HS-5 (cell line): ENCODE data around the gene ZKSCAN3.
"Not testable (repeated sequence)": the region's sequence is repeated elsewhere in the genome, so short reads cannot be mapped to it uniquely, and the experiment has no call there.

ENCODE experiments used
- DNase-seq: peaks from one replicate; pipeline ENCODE4 v3.0.0-alpha.2; 2012; ENCODE audit warnings: low read depth

Gene ZKSCAN3

GRCh38 chr6:28343898-28344677 lies 5.7 kb upstream of the ZKSCAN3 start:
- no peak for DNase-seq

- DNase-seq: no peak
Measured at GRCh38 chr6:28345201-28345600, 4.5 kb upstream of the ZKSCAN3 start.

GRCh38 chr6:28347119-28347518 lies 2.6 kb upstream of the ZKSCAN3 start:
- no peak for DNase-seq

DNA sequence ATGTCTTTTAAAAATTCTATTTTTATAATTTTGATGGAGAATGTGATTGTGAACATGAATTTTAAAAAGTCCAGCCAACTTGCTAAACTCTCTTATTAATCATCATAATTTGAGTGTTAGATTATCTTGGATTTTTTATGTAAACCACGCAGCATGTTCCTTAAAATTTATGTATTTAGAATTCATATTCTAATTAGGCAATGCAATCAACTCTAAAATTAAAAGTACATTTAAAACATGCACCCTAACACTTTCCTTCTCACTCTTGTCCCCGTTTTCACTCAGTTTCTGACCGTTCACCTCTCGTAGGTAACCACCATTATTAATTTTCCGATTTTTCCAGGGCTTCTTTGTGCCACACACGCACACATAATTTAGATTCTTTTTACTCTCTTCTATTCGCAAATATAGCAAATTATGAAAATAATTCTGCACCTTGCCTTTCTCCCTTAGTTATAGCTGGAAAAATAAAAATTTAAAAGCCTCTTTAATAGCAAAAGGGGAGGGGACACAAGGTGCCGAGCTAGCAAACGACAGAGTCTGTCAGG lies 329 bp upstream of the ZKSCAN3 start:
- no peak for DNase-seq

DNA sequence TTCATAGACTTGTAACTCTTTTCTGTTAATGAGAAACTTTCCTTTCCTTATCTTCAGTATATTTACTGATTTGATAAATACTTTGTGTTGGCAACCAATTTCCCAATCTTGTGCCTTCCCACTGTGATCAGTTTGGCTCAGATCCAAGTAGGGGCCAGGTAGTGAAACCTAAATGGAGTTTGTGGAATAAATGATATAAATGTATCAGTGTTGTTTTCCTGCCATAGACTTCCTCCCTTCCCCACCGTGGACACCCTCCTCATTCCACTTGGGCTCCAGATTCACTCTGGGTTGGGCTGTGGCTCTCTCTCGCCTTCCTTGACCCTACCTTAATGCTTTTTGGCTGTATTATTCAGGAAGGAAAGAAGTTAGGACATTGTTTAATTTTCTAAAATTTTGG lies 1.3 kb downstream of the ZKSCAN3 start:
- DNase-seq: no peak

DNA sequence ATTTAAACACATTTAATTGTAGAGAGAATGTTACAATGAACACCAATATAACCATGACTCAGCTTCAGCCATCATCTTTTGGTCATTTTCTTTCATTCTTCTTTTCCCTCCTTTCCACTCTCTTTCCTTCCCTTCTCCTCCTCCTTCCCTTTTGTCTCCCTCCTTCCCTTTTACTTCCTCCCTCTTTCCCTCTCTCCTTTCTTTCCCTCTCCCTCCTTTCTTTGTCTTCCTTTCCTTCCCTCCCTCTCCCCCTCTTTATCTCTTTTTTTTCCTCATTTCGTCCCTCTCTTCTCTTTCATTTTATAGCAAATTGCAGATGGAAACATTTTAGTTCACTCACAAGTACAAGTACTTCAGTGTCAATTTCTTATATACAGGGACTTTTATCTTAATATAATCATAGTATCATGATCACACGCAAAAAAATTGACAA lies 1.8 kb downstream of the ZKSCAN3 start:
- DNase-seq: no peak

GRCh38 chr6:28353356-28353755 lies 3.6 kb downstream of the ZKSCAN3 start:
- no peak for DNase-seq

DNA sequence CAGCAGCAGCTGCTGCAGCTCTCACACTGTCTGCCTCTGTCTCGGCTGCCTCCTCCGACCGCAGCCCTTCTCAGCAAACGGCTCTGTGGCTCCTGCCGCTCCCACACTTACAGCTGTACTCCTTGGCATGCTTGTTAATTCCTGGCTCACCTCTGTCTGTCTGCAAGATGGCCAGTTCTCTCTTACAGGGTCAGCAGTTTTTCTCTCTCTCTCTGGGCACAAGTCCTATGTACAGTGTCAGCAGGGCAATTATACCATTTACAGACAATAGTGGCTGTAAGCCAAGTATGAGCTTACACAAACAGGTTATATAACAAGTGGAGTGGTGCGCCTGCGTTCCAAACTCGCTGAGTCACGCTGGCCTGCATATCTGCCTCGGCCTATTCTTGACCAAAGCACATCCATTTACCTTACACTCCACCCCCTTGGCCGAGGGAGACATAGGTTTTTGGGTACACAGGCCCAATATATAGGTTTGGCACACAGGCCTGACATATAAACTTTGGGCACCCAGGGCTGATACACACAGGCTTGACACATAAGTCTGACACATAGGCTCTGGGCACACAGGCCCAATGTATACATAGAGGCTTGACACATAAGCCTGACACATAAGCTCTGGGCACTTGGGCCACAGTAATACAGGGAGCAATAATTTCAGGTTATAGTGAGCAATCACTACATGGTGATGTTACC lies 4.4 kb downstream of the ZKSCAN3 start:
- no peak for DNase-seq

DNA sequence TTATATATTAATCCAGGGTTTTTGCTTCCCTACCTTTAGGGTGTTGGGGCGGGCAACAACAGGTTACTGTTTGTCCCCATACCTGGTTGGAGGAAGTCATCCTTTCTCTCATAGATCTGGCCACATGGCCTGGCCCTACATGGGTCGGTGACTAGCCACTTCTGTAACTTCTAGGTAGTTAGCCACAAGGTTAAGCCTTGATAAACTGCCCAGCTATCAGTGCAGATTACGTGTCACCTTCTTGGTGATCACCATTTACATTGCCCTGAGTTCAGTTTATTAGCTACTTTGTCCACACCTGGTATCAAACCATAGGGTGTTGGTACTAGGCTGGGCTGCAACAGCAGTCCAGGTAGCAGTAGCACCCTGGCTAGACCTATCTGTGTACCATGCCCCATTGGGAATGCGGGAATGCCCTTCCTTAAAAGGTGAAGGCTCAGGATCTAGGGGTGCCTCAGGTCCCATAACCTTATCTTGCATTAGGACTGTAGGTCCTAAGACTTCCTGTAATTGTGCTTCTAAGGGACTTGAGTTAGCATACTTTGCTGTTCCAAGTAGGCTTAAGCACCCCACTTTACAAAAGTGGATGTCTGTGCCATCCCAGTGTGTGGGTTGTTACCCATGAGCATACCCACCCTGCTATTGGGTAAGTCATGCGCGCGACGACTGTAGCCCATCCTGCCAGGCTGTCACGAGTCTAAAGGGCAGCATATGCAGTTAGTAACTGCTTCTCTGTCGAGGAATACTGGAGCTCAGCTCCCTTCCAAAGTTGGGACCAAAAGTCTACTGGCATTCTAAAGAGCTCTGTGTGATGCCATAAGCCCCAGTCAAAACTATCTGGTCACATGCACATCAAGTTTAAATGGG lies 5.2 kb downstream of the ZKSCAN3 start:
- DNase-seq: no peak

- peak; percentile 75 for DNase-seq
Measured at GRCh38 chr6:28355743-28356665, 6.3 kb downstream of the ZKSCAN3 start.

DNA sequence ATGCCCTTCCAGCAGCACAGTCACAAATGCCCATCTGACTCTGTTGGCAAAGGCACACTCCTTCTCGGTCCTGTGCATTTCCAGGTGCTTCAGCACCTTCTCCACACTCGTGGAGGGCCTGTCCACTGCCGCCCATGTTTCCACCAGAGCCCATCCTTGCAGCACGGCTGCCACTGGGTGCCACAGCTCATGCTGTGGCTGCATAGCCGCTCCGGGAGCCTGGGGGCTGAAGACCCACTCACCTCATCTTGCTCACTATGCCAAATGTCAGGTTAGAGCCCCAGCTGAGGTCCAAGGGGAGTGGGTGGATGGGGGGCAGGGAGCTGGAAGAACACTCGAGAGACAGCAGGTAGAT lies 6.9 kb downstream of the ZKSCAN3 start:
- no peak for DNase-seq

- no peak for DNase-seq
Measured at GRCh38 chr6:28357036-28357435, 7.3 kb downstream of the ZKSCAN3 start.

DNA sequence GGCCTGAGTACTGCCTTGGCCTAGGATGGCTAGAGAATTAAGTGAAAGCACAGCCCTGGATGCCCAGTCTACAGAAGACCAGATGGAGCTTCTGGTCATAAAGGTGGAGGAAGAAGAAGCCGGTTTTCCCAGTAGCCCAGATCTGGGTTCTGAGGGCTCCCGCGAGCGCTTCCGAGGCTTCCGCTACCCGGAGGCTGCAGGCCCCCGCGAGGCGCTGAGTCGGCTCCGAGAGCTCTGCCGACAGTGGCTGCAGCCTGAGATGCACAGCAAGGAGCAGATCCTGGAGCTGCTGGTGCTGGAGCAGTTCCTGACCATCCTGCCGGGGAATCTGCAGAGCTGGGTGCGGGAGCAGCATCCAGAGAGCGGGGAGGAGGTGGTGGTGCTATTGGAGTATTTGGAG lies 9.8 kb downstream of the ZKSCAN3 start:
- not testable (repeated sequence) for DNase-seq

DNA sequence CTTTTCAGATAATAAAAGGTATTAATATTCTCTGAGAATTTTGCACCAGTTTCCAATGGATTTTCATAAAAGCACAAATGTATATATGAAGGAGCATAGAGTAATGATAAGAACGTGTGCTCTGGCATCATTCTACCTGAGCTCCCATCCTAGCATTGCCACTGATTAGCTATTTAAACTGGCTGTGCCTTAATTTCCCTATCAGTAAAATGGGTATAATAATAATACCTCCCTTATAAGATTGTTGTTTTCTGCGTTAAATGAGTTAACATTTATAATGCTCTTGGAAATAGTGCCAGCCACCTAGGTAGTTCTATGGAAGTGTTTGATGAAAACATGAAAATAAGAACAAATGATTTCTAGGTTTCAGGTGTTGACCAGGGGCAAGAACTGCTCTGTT lies 11.2 kb downstream of the ZKSCAN3 start:
- no peak for DNase-seq

GRCh38 chr6:28365590-28365989 lies 15.8 kb downstream of the ZKSCAN3 start:
- not testable (repeated sequence) for DNase-seq

DNA sequence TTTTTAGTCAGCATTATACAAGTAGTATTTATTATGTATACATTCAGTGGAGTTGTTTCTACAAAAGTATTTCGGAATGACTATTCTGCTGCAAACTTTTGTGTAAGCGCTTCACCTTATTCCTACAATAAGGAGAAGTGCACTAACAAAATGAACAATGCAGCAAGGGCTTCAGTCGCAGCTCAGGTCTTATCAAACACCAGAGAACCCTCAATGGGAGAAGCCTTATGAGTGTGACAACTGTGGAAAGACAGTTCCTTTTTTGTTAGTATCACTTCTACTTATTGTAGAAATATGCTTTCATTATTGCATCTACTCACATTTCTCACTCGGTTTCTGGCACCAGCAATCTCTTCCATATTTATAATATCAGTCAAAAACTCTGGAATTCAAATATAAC lies 18.8 kb downstream of the ZKSCAN3 start:
- no peak for DNase-seq

GRCh38 chr6:28369463-28369862 lies 19.7 kb downstream of the ZKSCAN3 start:
- DNase-seq: no peak

GRCh38 chr6:28370440-28370839 lies 20.7 kb downstream of the ZKSCAN3 start:
- DNase-seq: no peak

DNA sequence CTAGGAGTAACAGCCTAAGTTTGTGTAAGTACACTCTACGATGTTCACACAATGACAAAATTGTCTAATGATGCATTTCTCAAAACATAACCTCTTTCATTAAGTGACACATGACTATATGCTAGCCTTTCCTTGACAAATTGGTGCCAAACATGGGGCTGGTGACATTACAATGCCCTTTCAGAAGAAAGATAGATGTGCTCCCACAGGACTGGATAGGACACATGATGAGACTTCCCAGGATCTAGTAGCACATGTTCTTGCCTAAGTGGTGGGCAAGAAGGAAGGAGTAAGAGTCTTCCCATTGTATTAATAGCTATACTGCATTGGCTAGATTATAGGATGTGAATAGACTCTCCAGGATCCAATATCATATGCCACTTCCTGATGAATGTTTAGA lies 21.5 kb downstream of the ZKSCAN3 start:
- no peak for DNase-seq

DNA sequence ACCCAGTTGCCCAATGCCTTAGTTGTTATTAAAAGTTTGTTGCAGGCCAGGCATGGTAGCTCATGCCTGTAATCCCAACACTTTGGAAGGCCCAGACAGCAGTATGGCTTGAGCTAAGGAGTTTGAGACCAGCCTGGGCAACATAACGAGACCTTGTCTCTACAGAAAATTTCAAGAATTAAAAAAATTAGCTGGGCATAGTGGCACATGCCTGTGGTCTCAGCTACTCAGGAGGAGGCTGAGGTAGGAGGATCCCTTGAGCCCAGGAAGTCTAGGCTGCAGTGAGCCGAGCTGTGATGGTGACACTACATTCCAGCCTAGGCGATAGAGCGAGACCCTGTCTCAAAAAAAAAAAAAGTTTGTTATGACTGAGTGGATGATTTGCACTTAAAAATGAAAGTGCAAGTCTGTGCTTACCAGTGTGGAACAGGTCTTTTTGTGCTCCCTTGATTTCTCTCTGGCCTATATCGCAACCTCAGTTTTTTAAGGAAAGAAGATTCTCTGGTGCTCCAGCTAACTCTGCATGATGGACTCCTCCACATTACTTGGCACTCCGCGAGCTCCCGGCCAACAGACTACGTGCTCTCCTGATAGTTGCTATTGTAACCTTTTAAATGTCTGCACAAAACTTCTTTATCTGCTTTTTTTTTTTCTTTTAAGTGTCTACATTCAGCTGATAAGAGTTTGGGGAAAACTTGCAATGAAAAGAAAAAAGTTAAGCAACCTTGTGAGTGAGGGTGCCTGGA lies 22.1 kb downstream of the ZKSCAN3 start:
- no peak for DNase-seq

DNA sequence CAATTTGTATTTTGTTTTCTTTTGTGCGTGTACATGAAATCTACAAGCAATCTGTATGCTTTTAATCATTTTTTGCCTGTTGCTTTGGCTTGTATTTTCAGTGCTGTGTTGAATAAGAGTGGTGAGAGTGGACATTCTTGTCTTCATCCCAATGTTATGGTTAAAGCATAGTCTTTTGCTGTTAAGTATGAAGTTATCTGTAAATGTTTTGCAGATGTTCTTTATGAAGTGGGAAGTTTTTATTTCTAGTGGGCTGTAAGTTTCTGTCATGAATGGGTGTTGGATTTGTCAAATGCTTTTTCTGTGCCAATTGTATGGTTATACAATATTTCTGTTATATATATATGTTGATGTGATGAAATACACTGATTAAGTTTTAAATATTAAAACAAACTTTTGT lies 24.2 kb downstream of the ZKSCAN3 start:
- DNase-seq: no peak
